Activated CD8-positive, alpha-beta memory T cell treated with anti-CD3 and anti-CD28 coated beads for 4 hours (primary cell): ENCODE measurements around the gene RNU2-63P.
"Not testable (repeated sequence)": the region's sequence is repeated elsewhere in the genome, so short reads cannot be mapped to it uniquely, and the experiment has no call there.

Experiments
- DNase-seq, 2 donors: peaks; one replicate each; pipeline ENCODE4 v3.0.0-alpha.2; 2020; ENCODE audit warnings: low read depth in 2 of 2

The RNU2-63P gene

GRCh38 chr2:87981182-87981581 lies 35.2 kb downstream of the RNU2-63P start:
- DNase-seq = not testable (repeated sequence)

GRCh38 chr2:87972385-87972784 lies 44.0 kb downstream of the RNU2-63P start:
- DNase-seq = not testable (repeated sequence)
